ENCODE results near the gene CASP5.

The CASP5 gene

GRCh38 chr11:104967534-104968354 lies 55.2 kb downstream of the CASP5 start:
- no peak for DNase-seq

- no peak for DNase-seq
Observed at GRCh38 chr11:104965735-104966134, 57.2 kb downstream of the CASP5 start.

- DNase-seq, result no peak
Observed at GRCh38 chr11:104964247-104964646, 58.7 kb downstream of the CASP5 start.

- DNase-seq, result no peak
Observed at GRCh38 chr11:104962852-104963251, 60.1 kb downstream of the CASP5 start.

- no peak for DNase-seq
Observed at GRCh38 chr11:104957280-104957679, 65.7 kb downstream of the CASP5 start.

- DNase-seq, result no peak
Observed at GRCh38 chr11:104956528-104956927, 66.4 kb downstream of the CASP5 start.

- DNase-seq, result no peak
Observed at GRCh38 chr11:104946907-104947306, 76.1 kb downstream of the CASP5 start.
